ENCODE results near the gene DDX5.

The DDX5 gene

GRCh38 chr17:64519601-64520000 is 13.5 kb upstream of the DDX5 start:
- POLR2A ChIA-PET, result interaction anchor here (0.6 to 1.2 kb wide), 3 partner anchors 14 to 184 kb away, joined by 3 to 4 read pairs (median 3); no protein-coding TSS in a partner anchor
- H3K36me3 ChIP-seq (ENCODE audit: control insufficient read depth in 2 of 2, insufficient read depth in 1 of 2, low read length in 2 of 2), result peaks cover 79 to 100% of the 10 kb centered on the region in 2 experiments

GRCh38 chr17:64515829-64516228 is 9.7 kb upstream of the DDX5 start:
- Histone ChIP-seq H3K4me1 (ENCODE audit: control insufficient read depth, insufficient read depth, low read length) (no peaks in the 10 kb centered on the region), H3K4me3 (ENCODE audit: low read depth, low read length) (no peak overlapping the region), H3K36me3 (ENCODE audit: control insufficient read depth in 2 of 2, insufficient read depth in 1 of 2, low read length in 2 of 2) (peaks cover 69 to 98% of the 10 kb centered on the region in 2 experiments), H3K9me3 (ENCODE audit: control insufficient read depth, insufficient read depth, low read depth, low read length) (no peaks in the 10 kb centered on the region), H3K27ac (ENCODE audit: extremely low read depth, low read depth, low read length) (no peak overlapping the region)
- POLR2A ChIA-PET, result interaction anchor here (1.7 to 1.8 kb wide), 2 partner anchors 9 to 11 kb away, joined by 5 to 18 read pairs; partner anchors contain the start of genes CEP95 and DDX5
- TF ChIP-seq ZNF449 (tag by site-specific recombination; IDR thresholded peaks at IDR 0.05) (no peak), ZNF394 (tag by site-specific recombination; IDR thresholded peaks at IDR 0.05; ENCODE audit: borderline replicate concordance) (no peak), ZNF302 (tag by site-specific recombination; IDR thresholded peaks at IDR 0.05; ENCODE audit: low read depth) (no peak), PBX3 (CRISPR knock-in tag; IDR thresholded peaks at IDR 0.05) (no peak), ZNF112 (tag by site-specific recombination; IDR thresholded peaks at IDR 0.05) (no peak), ZNF626 (tag by site-specific recombination; IDR thresholded peaks at IDR 0.05) (no peak), RBAK (tag by site-specific recombination; IDR thresholded peaks at IDR 0.05) (no peak), IKZF3 (tag by site-specific recombination; IDR thresholded peaks at IDR 0.05) (no peak), TRIM28 (IDR thresholded peaks at IDR 0.05; ENCODE audit: borderline replicate concordance, low read length) (no peak), ZNF571 (tag by site-specific recombination; IDR thresholded peaks at IDR 0.05) (no peak), KLF9 (tag by site-specific recombination; IDR thresholded peaks at IDR 0.05; ENCODE audit: low read depth) (no peak), ZBTB26 (tag by site-specific recombination; optimal IDR thresholded peaks at IDR 0.05) (no peak)
- CTCF ChIA-PET, result interaction anchor here (1.0 kb wide), 1 partner anchor 97 kb away, joined by 8 read pairs; no protein-coding TSS in a partner anchor

More at GRCh38 chr17:64519601-64520000, 13.5 kb upstream of the DDX5 start:
- H3K4me3 ChIP-seq (ENCODE audit: low read depth, low read length), result no peak overlapping the region
- TF ChIP-seq HOXA7 (CRISPR knock-in tag; IDR thresholded peaks at IDR 0.05; ENCODE audit: borderline replicate concordance) (no peak), ZSCAN23 (tag by site-specific recombination; IDR thresholded peaks at IDR 0.05) (no peak), ZNF768 (tag by site-specific recombination; IDR thresholded peaks at IDR 0.05) (no peak), ZNF654 (tag by site-specific recombination; IDR thresholded peaks at IDR 0.05; ENCODE audit: low read depth) (no peak), GLIS1 (tag by site-specific recombination; IDR thresholded peaks at IDR 0.05) (no peak), PATZ1 (tag by site-specific recombination; IDR thresholded peaks at IDR 0.05) (no peak), ZNF114 (tag by site-specific recombination; IDR thresholded peaks at IDR 0.05) (no peak), GLI2 (tag by site-specific recombination; IDR thresholded peaks at IDR 0.05; ENCODE audit: borderline replicate concordance, low read depth) (no peak), SALL2 (tag by site-specific recombination; IDR thresholded peaks at IDR 0.05; ENCODE audit: borderline replicate concordance) (no peak), ZSCAN16 (tag by site-specific recombination; IDR thresholded peaks at IDR 0.05) (no peak)
- no peaks in the 10 kb centered on the region for H3K4me1 ChIP-seq (ENCODE audit: control insufficient read depth, insufficient read depth, low read length)
- CTCF ChIA-PET, result interaction anchor here (0.6 to 1.1 kb wide), 2 partner anchors 21 to 124 kb away, joined by 3 read pairs; no protein-coding TSS in a partner anchor
- H3K27ac ChIP-seq (ENCODE audit: extremely low read depth, low read depth, low read length), result no peak overlapping the region
- no peaks in the 10 kb centered on the region for H3K9me3 ChIP-seq (ENCODE audit: control insufficient read depth, insufficient read depth, low read depth, low read length)
